GM19193 (cell line): ENCODE results near the gene MAPKAP1.

Experiments used
- POLR2A ChIP-seq: IDR thresholded peaks from 4 replicates; pipeline ENCODE4 v1.6.1; 2011; ENCODE audit not compliant: insufficient read depth, insufficient read length; ENCODE audit errors: extremely low read depth

Gene MAPKAP1

GRCh38 chr9:125659201-125659840, 47.7 kb downstream of the MAPKAP1 start:
- TF ChIP-seq POLR2A, result no peak

- TF ChIP-seq POLR2A, result no peak
Measured at GRCh38 chr9:125656560-125656959, 50.4 kb downstream of the MAPKAP1 start.

GRCh38 chr9:125655691-125656410, 51.2 kb downstream of the MAPKAP1 start:
- no peak for TF ChIP-seq POLR2A

GRCh38 chr9:125655066-125655633, 51.9 kb downstream of the MAPKAP1 start:
- no peak for TF ChIP-seq POLR2A

GRCh38 chr9:125654121-125654520, 52.9 kb downstream of the MAPKAP1 start:
- TF ChIP-seq POLR2A, result no peak

GRCh38 chr9:125653325-125653724, 53.7 kb downstream of the MAPKAP1 start:
- no peak for TF ChIP-seq POLR2A

- TF ChIP-seq POLR2A, result no peak
Measured at GRCh38 chr9:125652759-125653158, 54.2 kb downstream of the MAPKAP1 start.

GRCh38 chr9:125652233-125652594, 54.8 kb downstream of the MAPKAP1 start:
- no peak for TF ChIP-seq POLR2A

GRCh38 chr9:125651576-125652232, 55.3 kb downstream of the MAPKAP1 start:
- TF ChIP-seq POLR2A, result no peak

GRCh38 chr9:125650271-125650737, 56.7 kb downstream of the MAPKAP1 start:
- no peak for TF ChIP-seq POLR2A

GRCh38 chr9:125649826-125650225, 57.2 kb downstream of the MAPKAP1 start:
- peak; percentile 35 for TF ChIP-seq POLR2A

- no peak for TF ChIP-seq POLR2A
Measured at GRCh38 chr9:125649315-125649714, 57.7 kb downstream of the MAPKAP1 start.

GRCh38 chr9:125648294-125648693, 58.7 kb downstream of the MAPKAP1 start:
- no peak for TF ChIP-seq POLR2A

GRCh38 chr9:125646621-125647100, 60.3 kb downstream of the MAPKAP1 start:
- TF ChIP-seq POLR2A, result no peak

- TF ChIP-seq POLR2A, result no peak
Measured at GRCh38 chr9:125646217-125646616, 60.8 kb downstream of the MAPKAP1 start.

- TF ChIP-seq POLR2A, result peak; percentile 23
Measured at GRCh38 chr9:125644819-125645507, 62.0 kb downstream of the MAPKAP1 start.

GRCh38 chr9:125642311-125642710, 64.7 kb downstream of the MAPKAP1 start:
- TF ChIP-seq POLR2A, result no peak
